NAMALWA (cell line): ENCODE results near the gene PLIN1.

ENCODE experiments used
- DNase-seq: peaks from one replicate; pipeline ENCODE4 v3.0.0-alpha.2; 2015; ENCODE audit warnings: low spot score

The PLIN1 gene

DNA sequence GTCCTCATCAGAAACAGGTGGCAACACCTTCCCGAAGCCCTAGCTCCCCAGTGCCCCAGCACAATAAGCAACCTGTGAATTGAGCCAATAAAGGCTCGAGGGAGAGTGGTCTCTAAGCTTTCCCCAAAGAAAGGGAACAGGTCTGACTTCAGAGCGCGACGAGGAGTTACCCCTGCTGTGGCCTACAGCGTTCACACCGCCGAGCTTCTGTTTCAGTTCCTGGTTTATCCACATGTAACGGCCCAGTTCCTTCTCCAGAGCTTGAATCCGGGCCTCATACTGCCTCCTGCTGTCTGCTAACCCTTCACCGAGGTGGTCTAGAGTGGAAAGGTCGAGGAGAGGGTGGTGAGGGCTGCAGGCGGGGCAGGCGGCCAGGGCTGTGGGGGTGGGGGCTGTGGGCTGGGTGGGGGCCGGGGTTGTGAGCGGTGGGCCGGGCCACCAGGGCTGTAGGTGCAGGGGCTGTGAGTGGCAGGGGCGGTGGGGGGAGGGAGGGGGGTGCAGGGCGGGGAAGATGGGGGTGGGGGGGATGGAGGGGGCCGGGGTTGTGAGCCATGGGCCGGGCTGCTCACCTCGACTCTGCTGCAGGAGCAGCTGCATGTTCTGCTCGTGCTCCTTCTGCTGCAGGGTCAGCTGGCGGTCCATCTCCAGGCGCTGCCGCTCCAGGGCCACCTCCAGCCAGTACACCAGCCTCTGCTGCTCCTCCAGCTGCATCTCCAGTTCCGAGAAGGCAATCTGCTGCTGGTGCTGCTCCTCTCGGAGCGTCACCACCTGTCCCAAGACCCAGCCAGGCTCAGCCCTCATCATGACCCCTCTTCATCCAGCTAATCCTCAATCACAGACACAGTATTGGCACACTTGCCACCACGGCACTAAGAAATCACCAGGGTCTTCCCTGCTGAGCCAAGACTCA is 50.1 kb downstream of the PLIN1 start:
- DNase-seq = no peak

DNA sequence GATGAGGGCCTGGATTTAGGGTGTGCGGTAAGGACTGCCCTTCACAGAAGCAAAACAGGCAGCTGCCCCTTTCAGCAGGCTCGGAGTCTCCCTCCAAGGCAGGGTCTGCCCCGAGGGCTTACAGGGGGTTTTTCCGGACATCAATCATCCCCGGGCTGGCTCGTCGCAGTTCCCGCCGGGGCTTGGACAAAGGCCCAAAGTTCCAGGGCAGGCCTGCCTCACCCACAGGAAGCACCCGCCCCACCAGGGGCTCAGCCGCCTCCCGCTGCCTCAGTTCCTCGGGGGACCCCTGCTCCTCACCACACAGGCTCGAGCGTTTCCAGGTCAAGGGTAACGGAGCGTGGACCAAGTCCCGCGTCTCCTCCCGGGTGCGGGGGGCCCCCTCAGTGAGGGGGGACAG is 50.9 kb downstream of the PLIN1 start:
- no peak for DNase-seq

DNA sequence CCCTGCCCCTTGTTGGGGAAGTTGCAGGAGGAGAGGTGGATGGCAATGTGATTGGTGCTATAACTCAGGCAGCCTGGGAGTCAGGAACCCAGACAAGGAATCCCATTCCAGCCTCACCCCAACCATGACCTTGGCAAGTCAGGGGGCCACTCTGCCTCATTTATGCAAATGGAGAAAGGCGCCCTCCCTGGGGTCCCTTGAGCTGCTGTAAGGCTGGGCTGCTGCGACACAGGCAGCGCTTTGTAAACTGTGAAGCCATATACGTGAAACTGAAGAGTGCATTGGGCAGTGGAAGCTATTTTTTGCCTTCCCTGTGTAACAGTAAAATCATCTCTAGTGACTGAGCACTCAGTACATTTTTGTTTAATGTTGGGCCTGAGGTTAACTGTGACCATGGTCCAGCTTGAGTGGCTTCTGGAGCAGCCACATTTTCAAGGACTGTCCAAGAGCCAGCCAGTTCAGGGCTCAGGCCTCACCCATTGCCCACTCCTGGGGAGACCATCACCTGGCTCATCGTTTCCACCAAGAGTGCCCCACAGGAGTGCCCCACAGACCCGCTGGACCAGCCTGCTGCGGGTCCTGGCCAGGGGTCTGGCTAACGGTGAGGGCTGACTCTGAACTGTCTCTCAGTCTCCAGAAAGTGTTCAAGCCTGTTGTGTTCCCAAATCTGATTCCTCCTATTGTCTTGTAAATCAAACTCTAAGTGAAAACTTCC is 51.8 kb downstream of the PLIN1 start:
- DNase-seq = no peak

DNA sequence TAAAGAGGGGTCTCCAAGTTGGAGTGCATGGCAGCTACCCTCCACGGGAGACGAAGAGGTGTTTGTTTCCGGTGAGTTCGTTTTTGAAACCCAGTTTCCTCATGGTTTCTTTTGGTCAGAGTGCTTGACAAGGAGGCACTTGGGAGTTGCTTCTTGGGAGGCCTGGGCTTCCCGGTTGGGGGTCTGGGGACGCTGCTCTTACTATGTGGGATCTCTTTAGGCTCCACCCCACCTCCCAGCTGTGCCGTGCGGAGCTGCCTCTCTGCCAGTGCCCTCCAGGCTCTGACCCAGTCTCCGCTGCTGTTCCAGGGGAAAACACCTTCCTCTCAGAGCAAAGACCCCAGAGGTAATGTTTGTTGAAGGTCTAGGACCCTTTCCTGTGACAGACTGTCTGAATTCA is 53.5 kb downstream of the PLIN1 start:
- no peak for DNase-seq

DNA sequence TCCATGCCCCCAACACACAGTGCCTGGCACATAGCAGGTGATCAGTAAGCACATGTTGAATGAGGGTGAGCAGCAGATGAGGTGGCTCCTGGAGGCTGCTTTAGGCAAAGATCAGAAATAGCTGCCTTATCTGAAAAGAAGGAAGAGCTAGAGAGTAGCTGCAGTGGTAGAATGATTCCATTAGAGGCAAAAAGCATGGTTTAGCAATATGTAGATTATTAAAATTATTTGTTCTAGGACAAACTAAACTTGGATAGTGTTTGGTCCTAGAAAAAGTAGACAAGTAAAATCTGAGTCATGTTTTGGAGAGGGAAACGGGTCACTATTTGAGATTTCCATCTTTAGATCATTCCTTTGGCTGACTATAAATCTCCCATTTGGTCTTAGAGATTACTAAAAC is 56.0 kb downstream of the PLIN1 start:
- DNase-seq = no peak

DNA sequence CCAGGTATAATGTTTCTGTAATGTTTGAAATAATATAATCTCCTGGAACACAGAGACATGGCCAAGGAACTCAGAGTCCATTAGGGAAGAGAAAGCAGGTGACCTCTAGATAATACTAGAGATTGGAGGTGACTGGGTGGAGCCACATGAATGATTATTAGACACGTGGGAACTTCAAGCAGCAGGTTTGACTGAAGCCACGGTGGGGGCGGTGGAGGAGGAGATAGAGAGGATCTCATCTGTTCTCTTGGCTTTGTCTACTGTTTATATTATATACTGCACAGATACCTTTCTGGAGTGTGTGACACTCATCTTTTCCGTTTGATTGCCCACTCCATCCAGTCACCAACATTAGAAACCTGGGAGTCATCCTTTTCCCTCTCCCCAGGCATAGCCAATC is 57.6 kb downstream of the PLIN1 start:
- DNase-seq = no peak

DNA sequence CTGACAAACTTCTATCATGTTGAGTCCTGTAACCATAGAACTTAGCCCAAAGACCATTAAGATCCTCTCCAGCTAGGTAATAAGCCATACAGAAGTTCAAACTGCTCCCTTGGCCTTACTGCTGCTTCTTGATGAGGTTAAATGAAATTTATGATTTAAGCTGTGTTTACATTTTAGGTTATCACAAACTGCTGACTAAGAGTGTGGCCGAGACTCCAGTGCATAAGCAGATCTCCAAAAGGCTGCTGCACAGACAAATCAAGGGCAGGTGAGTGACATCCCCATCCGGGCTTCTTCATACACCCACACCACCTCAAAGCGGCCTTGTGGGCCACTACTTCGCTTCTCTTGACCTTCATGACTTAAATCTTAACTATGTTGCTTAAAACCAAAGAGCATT is 62.9 kb downstream of the PLIN1 start:
- DNase-seq = no peak

DNA sequence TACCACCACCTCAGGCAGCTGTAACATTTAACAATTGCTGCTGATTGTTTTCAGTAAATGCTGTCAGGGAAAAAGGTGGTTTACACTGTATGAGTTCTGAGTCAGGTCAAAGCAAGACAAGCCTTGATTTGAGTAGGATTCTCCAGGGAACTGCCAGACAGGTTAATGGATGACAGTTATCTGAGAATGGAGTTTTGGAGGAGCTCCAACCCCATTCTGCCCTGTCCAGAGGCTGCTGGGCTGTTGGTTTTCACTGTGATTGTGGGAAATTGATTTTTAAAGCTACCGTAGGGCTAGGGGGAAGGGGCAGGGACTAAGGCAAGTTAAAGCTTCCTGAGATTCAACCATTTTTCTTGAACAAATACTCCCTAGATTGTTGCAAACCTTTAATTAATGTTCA is 64.0 kb downstream of the PLIN1 start:
- DNase-seq = no peak
